Measurements from ENCODE around the gene UPF2. TPM values are rescaled to one million over a fixed set of nuclear protein-coding genes. Genes with fewer than 3 reads are reported as not detected.

UPF2 gene
- total and polyA plus RNA-seq, 12 donors: 5.1 to 24.3 (median 12.1) TPM

- no peak overlapping the region for H3K27ac ChIP-seq
- H3K4me3 ChIP-seq: no peak overlapping the region
- H3K9me3 ChIP-seq (replicated peaks in 1 of 3): no peaks in the 10 kb centered on the region
- peaks cover 0 to 24% of the 10 kb centered on the region in 2 donors for H3K36me3 ChIP-seq (replicated peaks in 1 of 2)
- H3K4me1 ChIP-seq (replicated peaks in 1 of 2): no peaks in the 10 kb centered on the region
- no peaks in the 10 kb centered on the region for H3K27me3 ChIP-seq
- 95 to 96% (median 96%) methylated on average over 8 of the region's 8 CpGs for WGBS, 4 donors
- no peak for TF ChIP-seq POLR2A (IDR thresholded peaks at IDR 0.05)
- DNase-seq: no peak
- intact Hi-C loops (cut with DNase I): no loop called here
These were observed 96.0 kb downstream of the UPF2 start for GRCh38 chr10:11946652-11947051.

GRCh38 chr10:11936389-11937152 lies 106.0 kb downstream of the UPF2 start:
- H3K9me3 ChIP-seq (replicated peaks in 1 of 3): no peaks in the 10 kb centered on the region
- H3K4me1 ChIP-seq (replicated peaks in 1 of 2): peaks cover 0 to 5% of the 10 kb centered on the region in 2 donors
- intact Hi-C loops (cut with DNase I): no loop called here
- no peak overlapping the region for H3K4me3 ChIP-seq
- H3K27ac ChIP-seq: no peak overlapping the region
- 71 to 86% (median 81%) methylated on average over 8 of the region's 8 CpGs for WGBS, 4 donors
- H3K36me3 ChIP-seq (replicated peaks in 1 of 2): peaks cover 0 to 23% of the 10 kb centered on the region in 2 donors
- no peak for DNase-seq
- H3K27me3 ChIP-seq: no peaks in the 10 kb centered on the region
- TF ChIP-seq CTCF (IDR thresholded peaks at IDR 0.05) (no peak), POLR2A (IDR thresholded peaks at IDR 0.05) (no peak)

GRCh38 chr10:11934262-11934661 lies 108.3 kb downstream of the UPF2 start:
- Histone ChIP-seq H3K4me1 (replicated peaks in 1 of 2) (peaks cover 0 to 5% of the 10 kb centered on the region in 2 donors), H3K27ac (peak overlapping the region in 1 of 5 donors; percentile 28), H3K4me3 (no peak overlapping the region), H3K9me3 (replicated peaks in 1 of 3) (no peaks in the 10 kb centered on the region), H3K36me3 (replicated peaks in 1 of 2) (peaks cover 0 to 39% of the 10 kb centered on the region in 2 donors), H3K27me3 (no peaks in the 10 kb centered on the region)
- DNase-seq: peak; percentile 23 to 74 (median 66)
- no peak for TF ChIP-seq CTCF (IDR thresholded peaks at IDR 0.05)
- TF ChIP-seq POLR2A (IDR thresholded peaks at IDR 0.05): no peak
- 41 to 50% (median 47%) methylated on average over 7 of the region's 7 CpGs for WGBS, 4 donors
- intact Hi-C loops (cut with DNase I): no loop called here

GRCh38 chr10:11933577-11934223 lies 108.9 kb downstream of the UPF2 start:
- Histone ChIP-seq H3K4me3 (no peak overlapping the region), H3K4me1 (replicated peaks in 1 of 2) (peaks cover 0 to 5% of the 10 kb centered on the region in 2 donors), H3K27ac (peak overlapping the region in 1 of 5 donors; percentile 28), H3K27me3 (no peaks in the 10 kb centered on the region), H3K36me3 (replicated peaks in 1 of 2) (peaks cover 0 to 44% of the 10 kb centered on the region in 2 donors), H3K9me3 (replicated peaks in 1 of 3) (no peaks in the 10 kb centered on the region)
- WGBS, 4 donors: 75 to 80% (median 76%) methylated on average over 3 of the region's 3 CpGs
- no peak for TF ChIP-seq POLR2A (IDR thresholded peaks at IDR 0.05)
- no peak for TF ChIP-seq CTCF (IDR thresholded peaks at IDR 0.05)
- no peak for DNase-seq
- intact Hi-C loops (cut with DNase I): no loop called here

All from adrenal gland (tissue), 12 donors.